ENCODE measurements around the gene ADCY1.

DNA sequence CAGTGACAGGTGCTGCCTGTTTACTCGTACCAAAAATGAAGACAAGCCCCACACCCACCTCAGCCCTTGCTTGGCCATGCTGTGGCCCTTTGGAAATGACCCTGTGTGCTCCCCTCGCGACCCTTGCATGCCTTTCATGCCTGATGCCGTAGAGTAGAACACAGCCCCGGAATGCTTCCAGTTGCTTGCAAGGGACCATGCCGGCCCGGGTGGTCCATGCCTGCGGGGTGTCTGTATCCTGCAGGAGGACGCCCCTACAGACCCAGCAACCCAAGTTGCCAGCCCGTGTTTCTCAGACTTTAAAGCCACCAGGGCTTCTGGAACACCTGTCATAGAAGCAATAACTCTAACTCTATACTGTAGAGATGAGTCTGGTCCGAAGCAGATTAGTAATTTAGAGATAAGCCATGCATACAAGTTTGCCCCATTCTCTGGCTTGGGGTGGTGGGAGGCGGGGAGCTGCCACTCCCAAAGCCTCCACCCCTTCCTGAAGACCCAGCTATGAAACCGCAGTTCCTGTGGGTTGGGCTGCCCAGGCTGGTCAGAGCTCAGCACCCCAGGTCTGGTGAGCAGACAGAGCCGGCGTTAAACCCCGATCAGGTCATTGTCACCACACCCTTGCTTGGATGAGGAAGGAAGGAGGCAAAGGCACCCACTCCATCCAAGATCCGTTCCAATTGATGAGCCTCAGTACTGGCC, 143.5 kb downstream of the ADCY1 start:
- TF ChIP-seq, protein P1, sequence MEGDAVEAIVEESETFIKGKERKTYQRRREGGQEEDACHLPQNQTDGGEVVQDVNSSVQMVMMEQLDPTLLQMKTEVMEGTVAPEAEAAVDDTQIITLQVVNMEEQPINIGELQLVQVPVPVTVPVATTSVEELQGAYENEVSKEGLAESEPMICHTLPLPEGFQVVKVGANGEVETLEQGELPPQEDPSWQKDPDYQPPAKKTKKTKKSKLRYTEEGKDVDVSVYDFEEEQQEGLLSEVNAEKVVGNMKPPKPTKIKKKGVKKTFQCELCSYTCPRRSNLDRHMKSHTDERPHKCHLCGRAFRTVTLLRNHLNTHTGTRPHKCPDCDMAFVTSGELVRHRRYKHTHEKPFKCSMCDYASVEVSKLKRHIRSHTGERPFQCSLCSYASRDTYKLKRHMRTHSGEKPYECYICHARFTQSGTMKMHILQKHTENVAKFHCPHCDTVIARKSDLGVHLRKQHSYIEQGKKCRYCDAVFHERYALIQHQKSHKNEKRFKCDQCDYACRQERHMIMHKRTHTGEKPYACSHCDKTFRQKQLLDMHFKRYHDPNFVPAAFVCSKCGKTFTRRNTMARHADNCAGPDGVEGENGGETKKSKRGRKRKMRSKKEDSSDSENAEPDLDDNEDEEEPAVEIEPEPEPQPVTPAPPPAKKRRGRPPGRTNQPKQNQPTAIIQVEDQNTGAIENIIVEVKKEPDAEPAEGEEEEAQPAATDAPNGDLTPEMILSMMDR (IDR thresholded peaks at IDR 0.05), result no peak
- TF ChIP-seq EP300 (IDR thresholded peaks at IDR 0.05), result no peak
